Amniotic stem cell (primary cell): ENCODE results near the gene NFE2L2.
A peak's percentile ranks its signal among the peaks of the same experiment; 100 is the strongest.
"Not testable (repeated sequence)": the region's sequence is repeated elsewhere in the genome, so short reads cannot be mapped to it uniquely, and the experiment has no call there.

Experiments
- DNase-seq: peaks from one replicate; lab custom pipeline; 2025; lab: John Stamatoyannopoulos, UW

Gene NFE2L2

DNA sequence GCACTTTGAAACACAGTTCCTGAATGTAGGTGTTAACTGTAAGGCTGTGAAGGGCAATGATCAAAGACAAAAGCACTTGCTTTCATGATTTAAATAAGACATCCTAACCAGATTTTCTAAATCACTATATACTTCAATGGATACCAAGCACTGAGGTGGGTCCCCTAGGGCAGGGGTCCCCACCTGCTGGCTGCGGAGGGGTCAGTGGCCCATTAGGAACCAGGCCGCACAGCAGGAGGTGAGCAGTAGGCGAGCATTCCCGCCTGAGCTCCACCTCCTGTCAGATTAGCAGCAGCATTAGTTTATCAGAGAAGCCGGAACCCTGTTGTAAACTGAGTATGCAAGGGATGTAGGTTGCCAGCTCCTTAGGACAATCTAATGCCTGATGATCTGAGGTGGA lies 7.1 kb downstream of the NFE2L2 start:
- DNase-seq: no peak

GRCh38 chr2:177256695-177257094 lies 7.8 kb downstream of the NFE2L2 start:
- DNase-seq: no peak

DNA sequence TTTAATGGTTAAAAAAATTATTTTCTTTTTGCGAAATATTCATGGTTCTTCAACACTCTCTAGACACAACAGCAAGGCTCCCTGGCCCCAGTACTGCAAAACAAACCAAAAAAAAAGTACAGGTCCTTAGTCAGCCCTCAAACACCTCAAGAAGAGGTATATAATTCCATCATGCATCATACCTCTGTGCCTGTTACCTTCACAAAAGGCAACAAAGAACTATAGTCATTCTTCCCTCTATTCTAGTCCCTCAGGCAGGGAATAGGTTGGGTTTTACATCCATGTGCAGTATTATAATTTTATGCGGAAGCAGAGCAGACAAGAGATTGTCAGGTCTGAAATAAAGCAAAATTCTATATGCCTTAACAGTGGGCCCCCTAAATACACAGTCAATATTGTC lies 8.5 kb downstream of the NFE2L2 start:
- DNase-seq: no peak

DNA sequence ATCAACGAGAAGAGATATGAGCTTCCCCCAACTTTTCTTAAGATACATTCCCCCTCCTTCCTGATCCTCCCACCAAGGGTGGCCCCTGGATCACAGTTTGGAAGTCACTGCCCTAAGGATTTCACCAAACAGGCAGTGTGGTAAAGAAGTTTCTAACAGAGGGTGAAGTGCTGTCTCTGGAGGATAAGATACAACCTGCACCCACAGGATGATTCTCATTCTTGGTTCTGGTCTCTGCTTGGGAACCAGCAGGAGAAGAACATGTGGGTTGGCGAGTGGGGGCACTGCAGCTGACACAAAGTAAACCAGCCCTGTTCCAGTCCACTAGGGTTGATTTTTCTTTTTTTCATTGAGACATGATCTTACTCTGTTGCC lies 9.3 kb downstream of the NFE2L2 start:
- DNase-seq: no peak

GRCh38 chr2:177254433-177255226 lies 9.9 kb downstream of the NFE2L2 start:
- no peak for DNase-seq

GRCh38 chr2:177253704-177254103 lies 10.8 kb downstream of the NFE2L2 start:
- DNase-seq: no peak

GRCh38 chr2:177252808-177253531 lies 11.6 kb downstream of the NFE2L2 start:
- no peak for DNase-seq

DNA sequence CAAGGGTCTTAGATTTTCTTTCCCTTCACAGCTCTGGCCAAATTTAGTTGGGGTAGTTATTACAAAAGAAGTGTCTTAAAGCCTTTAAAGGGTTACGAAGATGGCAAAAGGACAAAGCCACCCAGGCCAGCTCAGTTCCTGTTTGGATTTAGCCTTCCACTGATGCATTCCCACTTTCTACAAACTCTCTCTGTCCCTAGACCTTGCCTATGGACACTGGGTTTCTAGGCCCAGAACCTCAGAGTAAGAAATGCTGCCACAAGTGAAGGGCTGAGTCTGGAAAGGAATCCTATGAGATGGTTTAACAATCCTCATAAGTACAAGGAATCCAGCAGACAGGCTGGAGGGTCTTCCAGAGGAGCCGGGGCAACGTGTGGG lies 13.4 kb downstream of the NFE2L2 start:
- no peak for DNase-seq

DNA sequence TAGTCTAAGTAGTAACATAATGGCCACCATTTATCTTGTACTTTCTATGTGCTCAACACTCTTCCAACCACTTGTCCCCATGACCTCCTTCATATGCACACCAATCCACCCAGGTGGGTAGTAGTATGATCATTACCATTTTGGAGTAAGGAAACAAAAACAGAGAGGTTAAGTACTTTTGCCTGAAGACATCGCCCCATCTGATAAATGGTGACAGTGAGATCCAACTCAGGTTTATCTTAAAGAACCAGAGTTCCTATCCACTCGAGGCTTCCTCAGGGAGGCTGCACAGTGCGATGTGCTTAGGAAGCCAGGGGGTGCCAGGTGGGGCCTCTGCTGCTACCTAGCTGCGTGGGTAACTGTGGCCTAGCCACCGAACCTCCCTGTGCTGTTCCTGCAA lies 14.1 kb downstream of the NFE2L2 start:
- no peak for DNase-seq

DNA sequence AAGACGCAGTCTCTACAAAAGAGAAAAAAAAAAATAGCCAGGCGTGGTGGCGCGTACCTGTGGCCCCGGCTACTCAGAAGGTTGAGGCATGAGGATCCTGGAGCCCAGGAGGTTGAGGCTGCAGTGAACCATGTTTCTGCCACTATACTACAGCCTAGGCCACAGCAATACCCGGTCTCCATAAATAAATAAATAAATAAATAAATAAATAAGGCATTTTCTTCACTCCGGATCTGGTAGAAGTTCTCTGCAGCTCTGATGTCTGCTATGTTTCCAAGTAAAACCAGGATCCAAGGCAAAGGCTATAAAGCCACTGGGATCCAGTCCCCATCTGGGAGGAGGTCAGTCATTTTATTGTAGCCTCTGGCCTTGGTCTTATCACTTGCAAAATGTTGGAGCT lies 15.5 kb downstream of the NFE2L2 start:
- no peak for DNase-seq

GRCh38 chr2:177247693-177248262 lies 16.7 kb downstream of the NFE2L2 start:
- no peak for DNase-seq

GRCh38 chr2:177246523-177247030 lies 17.9 kb downstream of the NFE2L2 start:
- not testable (repeated sequence) for DNase-seq

DNA sequence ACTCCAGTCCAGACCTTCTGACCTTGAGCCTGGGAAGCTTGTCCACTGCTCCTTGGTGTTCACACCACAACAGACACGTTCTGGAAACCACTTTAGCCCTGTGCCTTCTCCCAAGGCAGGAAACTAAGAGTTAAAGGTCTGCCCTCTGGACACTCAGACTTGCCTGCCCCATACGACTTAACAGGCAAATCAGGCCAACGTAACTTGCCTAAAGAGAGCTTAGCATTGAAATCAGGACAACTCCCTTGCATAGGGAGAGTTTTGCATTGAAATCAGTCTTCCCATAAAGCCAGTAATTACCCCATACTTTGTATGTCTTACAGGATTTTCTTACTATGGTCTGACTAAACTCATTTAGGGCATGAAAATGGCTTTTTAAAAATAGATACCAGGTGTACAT lies 18.5 kb downstream of the NFE2L2 start:
- no peak for DNase-seq

DNA sequence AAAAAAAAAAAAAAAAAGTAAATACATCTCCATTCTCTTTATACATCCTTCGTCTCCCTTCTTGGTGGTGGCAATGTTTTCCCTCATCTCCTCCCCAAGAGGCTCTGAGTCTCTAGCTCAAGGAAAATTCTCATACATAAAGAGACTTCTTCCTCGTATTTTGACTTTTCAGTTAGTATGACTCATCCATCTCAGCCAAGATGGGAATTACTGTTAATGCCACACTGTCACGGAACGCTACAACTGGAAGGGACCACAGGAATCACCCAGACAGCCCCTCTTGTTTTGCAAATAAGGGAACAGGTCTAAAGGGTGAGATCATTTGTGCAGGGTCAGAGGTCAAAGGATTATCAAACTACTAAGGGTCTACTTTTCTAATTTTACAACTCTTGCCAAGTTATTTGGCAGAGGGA lies 19.5 kb downstream of the NFE2L2 start:
- peak; percentile 57 for DNase-seq

DNA sequence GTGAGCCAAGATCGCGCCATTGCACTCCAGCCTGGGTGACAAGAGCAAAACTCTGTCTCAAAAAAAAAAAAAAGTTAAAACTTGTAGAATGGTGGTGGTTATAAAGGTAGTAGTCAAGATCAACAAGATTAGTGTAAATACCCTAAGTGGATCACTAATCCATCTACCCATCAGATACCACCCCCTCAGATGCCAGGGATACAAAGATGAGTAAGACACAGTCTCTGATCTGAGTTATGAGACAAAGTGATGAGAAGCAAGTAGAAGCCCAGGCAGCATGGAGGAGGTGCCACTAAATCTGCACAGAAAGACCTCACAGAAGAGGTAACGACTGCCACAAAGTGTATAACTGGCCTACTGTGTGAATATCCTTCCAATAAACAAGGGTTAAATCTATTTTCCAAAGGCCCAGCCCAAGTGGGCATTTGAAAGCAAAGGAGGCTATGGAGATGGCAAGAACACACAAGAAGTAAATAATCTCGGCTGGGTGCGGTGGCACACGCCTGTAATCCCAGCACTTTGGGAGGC lies 20.2 kb downstream of the NFE2L2 start:
- no peak for DNase-seq

DNA sequence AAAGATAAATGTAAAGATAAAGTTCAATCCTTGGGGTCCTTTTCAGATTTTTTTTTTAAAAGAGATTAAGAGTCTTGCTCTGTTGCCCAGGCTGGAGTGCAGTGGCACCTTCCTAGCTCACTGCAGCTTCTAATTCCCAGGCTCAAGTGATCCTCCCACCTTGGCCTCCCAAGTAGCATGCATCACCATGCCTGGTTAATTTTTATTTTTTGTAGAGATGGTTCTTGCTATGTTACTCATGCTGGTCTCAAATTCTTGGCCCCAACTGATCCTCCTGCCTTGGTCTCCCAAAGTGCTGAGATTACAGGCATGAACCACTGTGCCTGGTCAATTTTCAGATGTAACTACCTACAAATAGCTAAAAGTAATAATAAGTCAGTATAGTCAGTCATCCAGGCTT lies 21.1 kb downstream of the NFE2L2 start:
- no peak for DNase-seq

- DNase-seq: no peak
Observed at GRCh38 chr2:177243073-177243472, 21.5 kb downstream of the NFE2L2 start.

DNA sequence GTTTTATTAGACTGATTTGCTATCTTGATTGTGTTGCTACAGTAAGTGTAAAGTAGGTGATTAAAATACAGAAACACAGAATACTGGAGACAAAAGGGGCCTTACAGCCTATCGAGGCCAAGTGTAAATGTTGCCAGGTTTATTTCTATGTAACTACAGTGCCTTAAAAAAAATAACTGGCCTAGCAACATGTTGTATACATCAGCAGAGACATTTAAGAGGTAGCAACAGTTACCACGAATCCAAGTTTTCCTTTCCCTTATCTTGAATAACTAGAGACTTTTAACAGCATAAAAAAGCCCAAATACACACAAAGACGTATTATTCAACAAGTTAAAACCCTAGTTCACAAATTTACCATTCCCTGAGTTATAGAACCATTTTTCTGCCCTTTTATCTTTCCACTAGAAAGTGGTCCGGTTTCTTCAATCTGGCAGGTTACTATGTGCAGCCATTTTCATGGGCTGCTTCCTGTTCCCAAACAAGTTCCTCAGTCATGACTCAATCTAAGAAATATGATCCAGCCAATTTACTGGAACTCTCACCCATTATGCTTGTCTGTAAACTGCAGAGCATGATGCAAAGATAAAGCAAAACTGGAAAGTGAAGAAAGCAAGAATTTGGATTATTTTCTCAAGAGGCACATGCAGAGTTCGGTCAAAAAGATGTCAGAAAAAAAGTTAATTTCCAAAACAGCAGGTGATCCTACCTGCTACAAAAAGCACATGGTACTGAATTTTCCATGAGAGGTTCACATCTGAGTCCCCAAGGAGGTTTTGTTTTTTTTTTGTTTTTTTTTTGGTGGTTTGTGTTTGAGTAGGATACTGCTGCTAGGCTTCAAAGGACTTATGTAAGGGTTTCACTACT lies 22.2 kb downstream of the NFE2L2 start:
- peak; percentile 78 for DNase-seq

GRCh38 chr2:177241711-177242120 lies 22.8 kb downstream of the NFE2L2 start:
- DNase-seq: no peak

DNA sequence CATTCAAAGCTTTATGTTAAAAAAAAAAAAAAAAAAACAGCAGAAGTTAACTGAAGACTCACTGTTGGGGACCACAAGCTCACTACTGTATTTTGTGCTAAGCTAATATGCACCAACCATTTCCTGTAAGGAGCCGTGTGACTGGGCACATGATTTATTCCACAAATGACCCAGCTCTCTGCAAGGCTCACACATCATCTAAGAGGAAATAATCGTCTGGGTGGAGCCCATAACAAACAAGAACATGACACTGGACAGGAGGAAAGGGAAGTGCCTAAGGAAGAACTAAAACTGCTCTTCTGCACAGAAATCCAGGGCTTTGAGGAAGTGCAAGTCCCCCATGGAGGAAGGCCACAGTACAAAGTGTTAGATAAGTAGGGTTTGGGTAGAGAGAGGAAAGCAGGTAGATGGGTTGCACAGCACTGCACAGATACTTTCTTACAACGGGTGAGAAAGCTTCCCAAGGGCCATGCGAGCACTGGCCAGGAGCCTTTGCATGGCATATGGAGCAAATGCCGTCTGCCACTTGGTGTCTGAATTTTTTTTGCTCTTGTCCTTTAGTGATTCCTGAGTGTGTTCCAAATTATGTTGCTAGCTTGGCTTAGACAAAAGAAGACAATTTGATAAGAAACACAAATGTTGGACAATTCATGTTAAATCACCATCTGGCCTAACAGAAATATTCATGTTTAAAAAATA lies 24.4 kb downstream of the NFE2L2 start:
- DNase-seq: no peak

GRCh38 chr2:177239053-177239452 lies 25.5 kb downstream of the NFE2L2 start:
- DNase-seq: no peak
